HG02943 (cell line): ENCODE results near the gene COL6A2.
"Not testable (repeated sequence)": the region's sequence is repeated elsewhere in the genome, so short reads cannot be mapped to it uniquely, and the experiment has no call there.

ENCODE experiments used
- ATAC-seq: cut with Tn5 transposase; IDR thresholded peaks from one replicate; pipeline ENCODE4 v1.9.1; 2021; ENCODE audit warnings: mild to moderate bottlenecking, low read depth, moderate library complexity; ENCODE audit not compliant: unreplicated experiment

COL6A2 gene

DNA sequence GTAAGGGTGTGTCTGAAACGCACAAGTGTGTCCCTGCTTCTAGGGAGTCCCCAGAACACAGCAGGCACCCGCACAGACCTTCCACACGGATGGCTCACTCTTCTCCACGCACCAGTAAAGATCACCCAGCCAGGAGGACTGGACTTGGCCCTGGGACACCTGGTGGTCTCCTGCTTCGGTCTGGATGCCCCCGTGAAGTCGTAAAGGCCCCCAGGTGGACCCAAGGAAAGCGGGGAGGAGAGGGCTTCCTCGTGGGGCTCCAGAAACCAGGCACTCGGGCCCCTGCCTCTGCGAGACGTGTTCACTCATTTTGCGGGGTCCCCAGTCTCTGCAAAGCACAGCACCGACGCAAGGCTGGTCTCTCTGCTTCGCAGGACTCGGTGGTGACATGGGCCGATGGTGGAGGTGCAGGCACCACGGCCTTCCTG lies 20.2 kb upstream of the COL6A2 start:
- ATAC-seq: no peak

DNA sequence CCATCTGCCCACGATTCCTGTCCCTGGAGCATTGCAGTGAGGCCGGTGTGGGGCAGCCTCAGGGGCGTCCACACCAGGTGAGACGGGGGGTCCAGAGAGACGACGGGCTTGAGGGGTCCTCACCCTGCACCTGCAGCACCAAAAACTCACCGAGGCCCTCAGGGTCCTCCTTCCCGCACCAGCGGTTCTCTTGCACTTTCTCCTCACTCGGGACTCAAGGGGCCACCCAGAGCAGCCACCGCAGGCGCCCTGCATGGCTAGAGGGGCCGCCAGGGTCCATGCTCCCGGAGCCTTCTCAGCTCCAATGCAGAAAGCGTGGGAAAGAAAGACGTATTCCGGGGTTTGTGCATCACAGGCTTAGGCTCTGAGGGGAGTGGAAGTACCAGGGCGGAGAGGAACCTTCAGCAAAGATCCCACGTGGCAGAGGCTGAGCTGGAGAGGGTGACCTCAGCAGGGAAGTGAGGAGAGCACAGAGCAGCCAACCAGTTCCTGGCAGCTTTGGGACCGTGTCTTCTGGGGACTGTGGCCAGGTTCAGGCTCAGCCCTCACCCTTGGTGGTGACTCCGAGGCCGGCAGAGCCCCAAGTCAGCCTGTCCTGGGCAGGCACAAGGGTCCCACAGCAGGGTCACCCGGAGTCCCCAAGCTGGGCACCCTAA lies 19.5 kb upstream of the COL6A2 start:
- no peak for ATAC-seq

DNA sequence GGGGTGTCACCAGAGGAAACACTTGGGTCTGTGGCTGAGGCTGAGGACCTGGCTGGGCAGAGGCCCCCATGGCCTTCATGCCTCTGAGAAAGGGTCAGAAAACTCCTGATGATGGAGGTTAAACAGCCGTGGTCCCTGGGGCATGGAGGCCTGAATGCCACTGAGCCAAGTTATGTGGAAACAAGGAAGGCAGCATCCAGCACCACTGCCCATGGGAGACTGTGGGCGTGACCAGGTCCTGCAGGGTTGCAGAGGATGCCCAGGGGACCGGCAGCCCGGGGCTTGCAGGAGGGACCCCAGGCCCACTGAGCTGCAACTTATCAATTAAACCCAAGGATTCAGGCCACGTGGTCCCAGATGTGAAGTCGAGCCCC lies 18.9 kb upstream of the COL6A2 start:
- ATAC-seq: no peak

DNA sequence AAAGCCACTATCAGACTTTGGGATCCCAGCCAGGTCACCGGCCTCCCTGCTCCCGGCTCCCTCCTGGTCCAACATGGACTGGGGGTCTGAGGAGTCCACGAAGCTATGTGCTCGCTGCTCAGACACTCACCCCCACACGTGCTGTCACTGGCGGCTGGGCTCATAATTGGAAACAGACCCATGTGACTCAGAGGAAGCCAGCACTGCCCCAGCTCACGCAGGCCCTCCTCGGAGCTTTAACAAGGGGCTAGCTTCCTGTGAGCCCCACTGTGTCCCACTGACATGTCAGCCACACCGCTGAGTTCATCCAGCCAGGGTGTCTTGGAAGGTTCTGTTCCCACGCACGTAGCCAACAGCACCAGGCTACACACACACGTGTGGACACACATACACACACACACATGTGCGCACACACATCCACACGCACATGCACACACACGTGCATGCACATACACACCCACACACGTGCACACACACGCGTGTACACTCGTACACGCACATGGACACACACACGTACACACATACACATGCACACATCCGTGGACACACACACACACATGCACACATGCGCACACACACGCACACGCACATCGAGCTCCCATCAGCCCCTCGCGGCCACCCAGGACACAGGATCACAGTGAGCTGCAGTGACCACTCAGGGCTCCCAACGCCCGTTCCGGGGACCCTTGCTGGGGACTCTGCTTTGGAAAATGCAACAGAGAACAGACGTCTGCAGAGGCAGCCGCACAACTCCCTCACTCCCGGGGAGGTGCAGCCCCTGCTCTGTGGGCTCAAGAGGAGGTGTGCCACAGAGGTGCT lies 18.4 kb upstream of the COL6A2 start:
- no peak for ATAC-seq

DNA sequence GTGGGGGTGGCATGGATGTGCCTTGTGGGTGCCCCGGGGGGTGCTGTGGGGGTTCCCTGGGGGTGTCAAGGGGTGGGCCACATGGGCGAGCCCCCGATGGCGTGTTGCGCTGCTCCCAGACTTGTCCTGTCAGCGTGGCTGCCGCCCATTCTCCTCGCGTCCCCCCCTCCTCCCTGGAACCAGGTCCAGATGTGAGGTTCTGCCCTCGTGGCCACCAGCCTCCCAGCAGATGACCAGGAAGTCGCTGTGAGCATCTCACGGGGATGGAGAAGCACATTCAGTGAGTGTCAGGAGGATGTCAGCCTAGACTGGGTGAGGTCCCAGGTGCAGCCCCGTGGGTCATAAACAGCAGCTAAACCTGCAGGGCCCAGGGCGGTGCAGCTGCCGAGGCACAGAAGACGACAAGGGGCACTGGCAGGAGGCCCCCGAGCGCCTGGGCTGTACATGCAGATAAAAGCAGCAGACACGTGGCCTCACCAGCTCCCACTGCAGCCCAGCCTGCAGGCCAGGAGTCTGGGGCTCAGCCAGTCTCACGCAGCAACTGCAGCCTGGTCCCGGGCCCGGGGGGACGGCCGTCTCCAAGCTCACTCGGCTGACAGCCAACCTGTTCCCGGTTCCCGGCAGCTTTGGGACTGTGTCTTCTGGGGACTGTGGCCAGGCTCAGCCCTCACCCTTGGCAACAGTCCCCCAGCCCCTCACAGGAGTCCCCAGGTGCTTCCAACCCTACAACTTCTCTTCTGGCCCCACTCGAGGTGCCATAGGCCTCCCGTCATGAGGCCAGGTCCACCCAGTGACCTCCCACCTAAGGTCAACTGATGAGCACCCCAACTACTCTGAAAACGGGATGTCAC lies 17.5 kb upstream of the COL6A2 start:
- no peak for ATAC-seq

DNA sequence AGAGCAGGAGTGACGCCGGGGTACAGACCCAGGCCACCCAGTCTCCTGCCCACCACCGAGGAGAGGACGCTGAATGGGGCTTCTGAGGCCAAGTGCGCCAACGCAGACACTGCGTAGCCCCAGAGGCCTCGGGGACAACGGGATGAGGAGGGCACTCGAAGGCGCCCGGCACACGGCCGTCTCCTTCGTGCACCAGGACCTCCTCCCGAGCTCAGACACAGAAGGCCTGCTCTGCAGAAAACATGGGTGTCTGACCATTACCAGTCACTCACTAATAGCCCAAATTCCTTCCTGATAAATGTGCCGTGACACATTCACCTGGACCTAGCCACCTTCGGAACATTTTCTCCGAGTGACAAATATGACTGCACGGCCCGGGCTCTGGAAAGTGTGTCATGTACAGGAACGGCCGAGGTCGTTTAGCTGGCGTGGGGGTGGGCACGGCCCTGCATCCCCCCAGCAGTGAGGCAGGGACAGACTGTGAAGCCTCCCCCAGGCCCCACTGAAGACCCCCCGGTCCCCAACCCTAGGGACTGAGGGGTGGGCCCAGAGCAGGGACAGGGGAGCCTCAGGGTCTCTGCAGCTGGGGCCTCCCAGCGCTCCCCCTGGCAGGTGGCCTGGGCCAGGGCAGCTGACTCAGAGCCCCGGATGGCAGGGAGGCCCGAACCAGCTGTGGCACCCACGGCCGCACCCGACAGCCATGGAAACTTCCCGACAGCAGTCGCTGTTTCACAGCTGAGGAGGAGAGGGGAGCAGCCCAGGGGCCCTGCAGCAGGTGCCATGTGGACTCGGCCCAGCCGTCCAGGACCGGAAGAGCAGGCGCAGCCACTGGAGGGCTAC lies 16.7 kb upstream of the COL6A2 start:
- no peak for ATAC-seq

DNA sequence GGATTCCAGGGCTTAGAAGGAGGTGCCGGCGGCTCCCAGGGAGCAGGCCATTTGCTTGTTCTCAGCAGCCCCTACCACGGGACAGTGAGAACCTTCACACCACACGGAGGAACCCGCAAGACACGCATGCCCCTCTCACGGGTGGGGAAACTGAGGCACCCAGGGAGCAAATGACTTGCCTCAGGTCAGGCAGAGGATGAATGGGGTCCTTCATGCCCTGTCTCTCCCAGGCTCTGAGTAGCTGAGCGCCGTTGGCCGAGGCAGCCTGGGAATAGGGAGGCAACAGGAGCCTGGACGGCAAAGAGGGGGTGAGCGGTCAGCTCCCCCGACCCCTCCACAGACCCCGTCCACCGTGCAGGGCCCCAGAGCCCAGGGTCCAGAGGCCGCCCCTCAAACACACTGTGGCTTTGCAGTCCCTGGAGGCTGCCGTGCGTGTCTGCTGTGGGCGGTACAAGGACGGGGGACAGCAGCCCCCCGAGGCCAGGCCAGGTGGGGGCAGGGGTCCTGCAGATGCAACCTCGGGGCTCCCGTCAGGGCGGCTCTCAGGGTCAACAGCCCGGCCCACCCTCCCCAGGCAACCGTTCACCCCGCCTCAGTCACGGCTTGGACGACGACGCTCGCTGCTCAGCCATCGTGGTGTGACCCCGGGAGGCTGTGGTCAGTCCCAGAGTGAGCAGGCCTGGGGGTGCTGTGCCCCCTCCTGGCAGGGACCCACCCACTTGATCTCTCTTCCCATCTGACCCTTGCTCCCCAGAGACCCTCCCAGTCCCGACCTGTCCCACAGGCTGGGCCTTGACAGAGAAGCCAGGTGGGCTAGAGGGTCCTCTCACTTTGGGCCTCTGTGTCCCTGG lies 15.8 kb upstream of the COL6A2 start:
- ATAC-seq: no peak

DNA sequence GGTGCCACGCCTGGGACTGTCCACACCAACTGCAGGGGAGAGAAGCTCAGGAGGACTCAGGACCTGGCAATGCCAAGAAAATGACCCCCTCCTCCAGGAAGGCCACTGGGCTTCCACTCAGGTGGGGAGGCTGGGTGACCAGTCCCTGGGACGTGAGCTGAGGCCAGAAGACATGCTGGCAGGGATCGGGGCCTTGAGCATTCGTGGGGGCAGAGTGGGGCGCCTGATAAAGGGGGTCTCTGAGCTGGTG lies 15.3 kb upstream of the COL6A2 start:
- ATAC-seq: no peak

DNA sequence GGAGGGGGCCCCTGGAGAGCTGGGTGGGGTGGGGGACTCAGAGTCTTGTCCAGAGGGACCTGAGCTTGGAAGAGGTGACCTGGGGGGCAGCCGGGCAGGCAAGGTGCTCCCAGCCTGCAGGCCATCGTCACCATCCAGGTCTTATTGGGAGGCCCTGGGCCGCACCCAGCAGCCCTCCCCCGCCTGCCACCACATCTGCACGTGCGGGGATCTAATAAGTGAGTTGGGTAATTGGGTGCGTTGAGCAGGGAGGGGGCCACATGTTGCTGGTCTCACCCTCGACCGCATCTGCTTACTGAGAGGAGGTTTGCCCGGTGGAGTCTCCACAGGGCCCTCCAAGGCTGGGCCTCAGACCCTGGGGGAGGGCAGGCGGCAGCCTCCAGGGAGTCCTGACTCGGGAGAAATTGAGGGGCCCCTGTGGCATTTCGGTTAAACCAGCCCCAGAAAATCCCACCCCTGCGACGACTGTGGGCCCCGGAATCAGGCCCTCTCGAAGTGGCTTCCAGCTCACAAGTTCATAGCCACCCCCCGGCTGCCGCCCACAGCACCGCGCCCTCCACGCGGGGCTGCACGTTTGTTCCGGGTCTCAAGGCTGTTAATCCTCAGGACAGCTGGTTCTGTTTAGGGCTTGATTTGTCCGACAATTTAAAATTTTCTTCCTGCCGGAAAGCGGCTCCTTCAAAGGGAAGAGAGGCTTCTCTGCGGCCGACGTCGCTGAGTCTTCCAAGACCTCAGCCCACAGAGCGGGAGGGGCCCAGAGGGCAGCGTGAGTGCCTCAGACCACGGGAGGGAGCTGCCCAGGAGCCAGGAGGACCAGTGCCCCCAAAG lies 14.7 kb upstream of the COL6A2 start:
- ATAC-seq: no peak

DNA sequence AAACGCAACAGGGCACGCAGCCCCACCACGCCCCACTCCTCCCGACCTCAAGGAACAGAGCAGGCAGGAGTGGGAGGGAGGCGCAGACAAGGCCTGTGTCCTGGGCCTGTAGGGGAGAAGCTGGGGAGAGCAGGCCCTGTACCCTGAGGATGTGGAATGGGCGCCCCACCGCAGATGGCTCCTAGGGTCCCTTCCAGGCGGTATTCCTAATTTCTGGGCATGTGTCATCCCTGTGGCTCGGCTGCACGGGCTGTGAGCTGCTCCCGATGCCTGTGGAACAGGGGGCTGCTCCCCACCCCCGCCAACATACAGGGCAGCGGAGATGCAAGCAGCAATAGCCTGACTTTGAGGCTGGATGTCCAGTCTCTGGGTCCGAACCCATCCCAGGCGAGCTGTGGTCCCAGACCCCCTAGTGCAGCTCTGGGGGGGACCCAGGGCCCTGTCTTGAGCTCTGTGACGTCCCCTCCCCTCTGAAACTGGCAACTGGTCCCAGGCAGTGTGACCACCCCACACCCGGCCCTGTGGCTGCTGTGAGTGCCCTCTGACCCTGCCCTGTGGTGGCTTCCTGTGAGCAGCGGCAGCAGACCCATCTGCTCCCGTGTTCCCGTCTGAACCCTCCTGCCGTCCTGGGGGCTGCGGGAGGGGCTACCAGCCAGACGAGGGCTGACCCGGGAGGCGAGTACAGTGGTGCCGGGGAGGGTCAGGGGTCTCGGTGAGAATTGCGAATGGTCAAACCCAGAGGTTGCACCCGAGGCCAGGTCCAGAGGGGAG lies 13.9 kb upstream of the COL6A2 start:
- ATAC-seq: no peak

DNA sequence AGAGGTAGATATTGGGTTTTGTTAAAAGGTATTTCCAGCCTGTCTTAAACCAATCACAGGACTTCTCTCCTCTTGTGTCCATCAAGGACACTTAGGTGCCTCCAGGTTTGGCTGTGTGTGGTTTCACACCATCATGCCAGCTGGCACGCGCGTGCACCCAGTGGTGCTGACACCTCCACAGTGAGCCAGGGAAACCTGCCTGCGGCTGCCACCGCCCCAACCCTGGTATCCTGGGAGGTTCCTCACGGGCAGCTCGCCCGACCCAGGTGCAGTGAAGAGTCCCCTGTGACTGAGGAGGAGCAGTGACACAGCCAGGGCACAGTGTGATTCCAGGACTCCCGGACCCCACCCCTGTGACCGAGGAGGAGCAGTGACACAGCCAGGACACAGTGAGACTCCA lies 13.2 kb upstream of the COL6A2 start:
- ATAC-seq: no peak

DNA sequence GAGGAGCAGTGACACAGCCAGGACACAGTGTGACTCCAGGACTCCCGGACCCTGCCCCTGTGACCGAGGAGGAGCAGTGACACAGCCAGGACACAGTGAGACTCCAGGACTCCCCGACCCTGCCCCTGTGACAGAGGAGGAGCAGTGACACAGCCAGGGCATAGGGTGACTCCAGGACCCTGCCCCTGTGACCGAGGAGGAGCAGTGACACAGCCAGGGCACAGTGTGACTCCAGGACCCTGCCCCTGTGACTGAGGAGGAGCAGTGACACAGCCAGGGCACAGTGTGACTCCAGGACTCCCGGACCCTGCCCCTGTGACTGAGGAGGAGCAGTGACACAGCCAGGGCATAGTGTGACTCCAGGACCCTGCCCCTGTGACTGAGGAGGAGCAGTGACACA lies 12.7 kb upstream of the COL6A2 start:
- ATAC-seq: not testable (repeated sequence)

DNA sequence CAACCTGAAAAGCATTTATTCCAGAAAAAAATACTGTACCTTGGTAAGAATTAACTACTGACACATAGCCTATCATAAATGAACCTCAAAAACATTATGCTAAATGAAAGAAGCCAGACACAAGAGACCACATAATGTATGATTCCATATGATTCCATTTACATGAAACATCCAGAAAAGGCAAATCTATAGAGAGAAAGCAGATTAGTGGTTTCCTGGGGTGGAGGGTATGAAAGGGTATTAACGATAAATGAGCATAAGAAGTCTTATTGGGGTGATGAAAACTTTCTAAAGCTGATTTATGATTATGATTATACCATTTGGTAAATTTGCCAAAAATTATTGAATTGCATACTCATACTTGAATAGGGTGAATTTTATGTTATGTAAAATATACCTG lies 10.3 kb upstream of the COL6A2 start:
- no peak for ATAC-seq

DNA sequence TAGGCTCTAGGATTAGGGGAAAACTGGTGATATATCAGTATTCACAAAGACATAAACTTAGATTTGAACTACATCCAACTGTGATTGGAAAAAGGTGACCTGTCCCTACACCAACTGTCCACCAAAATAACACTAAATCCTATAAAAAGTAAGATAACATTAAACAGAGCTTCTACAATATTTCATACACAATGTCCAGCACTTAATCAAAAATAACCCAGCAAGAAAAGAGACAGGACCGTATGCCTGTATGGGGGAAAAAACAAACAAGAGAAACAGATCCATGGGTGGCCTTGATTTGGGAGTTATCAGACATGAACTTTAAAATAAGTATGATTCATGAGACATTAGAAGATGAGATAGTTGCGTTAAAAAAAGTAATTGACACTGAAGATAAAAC lies 9.7 kb upstream of the COL6A2 start:
- ATAC-seq: no peak

DNA sequence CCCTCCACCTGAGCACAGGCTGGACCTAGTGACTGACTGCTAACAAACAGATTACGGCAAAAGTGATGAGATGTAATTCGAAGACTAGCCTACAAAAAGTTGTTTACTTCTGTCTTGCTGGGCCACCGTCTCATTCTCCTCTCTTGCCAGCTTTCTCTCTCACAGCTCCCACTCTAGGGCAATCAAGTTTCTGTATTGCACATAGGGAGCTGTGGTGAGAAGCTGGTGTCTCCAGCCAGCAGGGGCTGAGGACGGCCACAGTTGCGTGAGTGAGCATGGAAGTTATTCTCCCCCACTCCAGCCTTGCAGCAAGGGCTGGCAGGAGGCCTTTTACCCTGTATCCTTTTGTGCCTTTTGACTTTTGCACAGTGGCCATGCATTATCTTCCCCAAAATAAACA lies 8.6 kb upstream of the COL6A2 start:
- no peak for ATAC-seq

DNA sequence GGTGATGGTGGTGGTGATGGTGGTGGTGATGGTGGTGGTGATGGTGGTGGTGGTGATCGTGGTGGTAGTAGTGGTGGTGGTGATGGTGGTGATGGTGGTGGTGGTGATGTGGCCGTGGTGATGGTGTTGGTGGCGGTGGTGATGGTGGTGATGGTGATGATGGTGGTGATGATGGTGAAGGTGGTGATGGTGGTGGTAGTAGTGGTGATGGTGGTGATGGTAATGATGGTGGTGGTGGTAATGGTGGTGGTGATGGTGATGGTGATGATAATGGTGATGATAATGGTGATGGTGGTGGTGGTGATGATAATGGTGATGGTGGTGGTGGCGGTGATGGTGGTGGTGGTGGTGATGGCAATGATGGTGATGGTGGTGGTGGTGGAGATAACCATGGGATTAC lies 6.8 kb upstream of the COL6A2 start:
- no peak for ATAC-seq

DNA sequence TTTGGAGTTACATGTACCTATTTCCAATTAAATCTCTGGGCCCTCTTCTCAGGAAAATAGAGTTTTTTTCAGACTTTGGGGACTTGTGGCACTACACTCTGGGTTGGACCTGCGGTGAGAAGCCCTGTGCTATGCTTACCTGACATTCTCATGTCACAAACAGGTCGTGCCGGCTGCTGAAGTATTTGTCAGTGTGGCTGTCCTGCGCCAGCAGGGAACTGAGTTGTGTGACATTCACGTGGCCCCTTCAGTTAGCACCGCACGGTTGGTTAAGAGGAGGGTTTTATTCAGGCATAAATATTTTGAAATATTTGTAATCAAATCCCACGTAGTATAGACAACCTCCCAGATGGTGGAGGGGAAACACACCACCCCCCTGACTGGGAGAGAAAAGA lies 6.3 kb upstream of the COL6A2 start:
- ATAC-seq: no peak

DNA sequence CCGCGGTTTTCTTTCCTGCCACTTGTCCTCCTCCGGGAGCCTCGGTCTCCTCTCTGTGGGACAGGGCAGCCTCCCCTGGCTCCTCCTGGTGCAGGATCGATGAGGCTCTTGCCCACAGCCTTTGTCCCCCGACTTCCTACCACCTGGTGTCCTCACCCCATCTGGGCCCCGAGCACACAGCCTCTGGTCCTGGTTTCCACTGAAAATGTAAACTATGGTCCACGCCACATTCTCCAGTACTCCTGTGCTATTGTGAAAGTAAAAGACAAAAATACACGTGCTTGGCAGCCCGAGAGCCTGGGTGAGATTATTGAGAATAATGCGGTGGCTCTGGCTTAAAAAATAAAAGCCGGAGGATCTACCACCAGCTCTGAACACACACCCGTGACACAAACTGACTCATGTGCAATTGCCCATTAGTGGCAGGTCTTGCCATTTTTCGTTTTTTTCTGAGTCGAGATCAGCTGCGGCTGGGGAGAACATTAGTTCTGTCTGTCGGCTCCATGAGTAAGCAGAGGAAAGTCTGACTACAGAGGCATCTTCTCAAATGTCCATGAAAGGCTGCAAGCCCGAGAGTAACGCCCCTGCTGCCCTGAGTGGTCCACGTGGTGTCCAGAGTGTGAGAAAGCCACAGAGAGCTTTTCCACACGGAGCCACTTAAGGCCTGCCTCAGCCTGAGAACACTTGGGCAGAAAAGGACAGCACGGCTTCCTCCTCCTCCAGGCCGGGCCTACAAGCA lies 5.7 kb upstream of the COL6A2 start:
- ATAC-seq: no peak
